G401.6 (cell line): ENCODE results near the gene PADI6.
"Not testable (repeated sequence)": the region's sequence is repeated elsewhere in the genome, so short reads cannot be mapped to it uniquely, and the experiment has no call there.

Source experiments
- FAIRE-seq: peaks from 2 replicates; lab custom pipeline; 2012; peaks lifted over from hg19 to GRCh38; lab: Jason Lieb, UNC

The PADI6 gene

DNA sequence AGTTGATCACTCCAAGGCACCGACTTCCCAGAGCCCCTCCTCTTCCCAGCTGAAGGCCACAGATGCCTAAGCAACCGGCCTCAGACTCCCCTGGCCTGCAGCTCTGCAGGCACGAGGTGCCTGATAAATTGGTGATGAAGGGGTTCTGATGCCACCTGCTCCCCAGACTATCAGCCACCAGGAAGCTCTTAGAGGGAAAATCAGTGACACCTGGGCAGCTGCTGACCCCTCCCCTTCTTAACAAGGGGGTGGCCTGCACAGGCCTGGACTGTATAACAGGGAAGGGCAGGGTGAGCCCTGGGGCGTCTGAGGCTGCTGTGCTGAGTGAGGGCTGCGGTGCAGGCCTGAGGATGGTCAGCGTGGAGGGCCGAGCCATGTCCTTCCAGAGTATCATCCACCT is at the start of gene PADI6:
Gene PADI6 (plus strand): TSS at position 301 of the 400 bp plus-strand sequence. CDS start 50 bp downstream, at position 351.
- FAIRE-seq, result no peak

DNA sequence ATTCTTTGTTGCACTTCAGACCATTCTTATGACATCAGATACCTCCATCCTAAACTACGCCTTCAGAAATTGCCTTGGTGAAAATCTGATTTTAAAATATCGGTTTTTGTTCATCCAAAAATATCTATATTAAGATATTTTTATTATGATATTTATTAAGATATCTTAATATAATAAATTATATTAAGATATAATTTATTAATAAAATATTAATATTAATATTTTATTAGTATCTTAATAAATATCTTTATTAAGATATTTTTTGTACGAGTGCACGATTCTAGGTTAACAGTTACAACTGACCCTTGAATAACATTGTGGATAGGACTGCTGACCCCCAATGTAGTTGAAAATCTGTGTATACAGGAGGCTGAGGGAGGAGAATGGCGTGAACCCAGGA is 43.1 kb upstream of the PADI6 start:
- peak; percentile 63 for FAIRE-seq

DNA sequence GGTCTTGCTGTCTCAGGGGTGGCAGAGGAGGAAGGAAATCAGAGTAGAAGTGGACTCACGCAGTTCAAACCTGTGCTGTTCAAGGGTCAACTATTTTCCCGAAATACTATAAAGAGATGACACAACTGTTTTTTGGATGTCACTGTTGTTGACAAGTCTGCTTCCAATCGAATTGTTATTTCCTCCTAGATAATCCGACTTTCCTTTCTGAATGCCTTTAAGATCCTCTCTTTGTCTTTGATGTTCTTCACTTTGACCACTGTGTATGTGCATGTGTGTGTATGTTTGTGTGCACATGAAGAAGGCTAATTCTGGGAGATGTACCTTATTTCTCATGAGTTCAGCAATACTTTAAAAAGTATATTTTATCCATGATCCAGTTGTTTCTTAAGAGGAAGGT is 42.4 kb upstream of the PADI6 start:
- no peak for FAIRE-seq

DNA sequence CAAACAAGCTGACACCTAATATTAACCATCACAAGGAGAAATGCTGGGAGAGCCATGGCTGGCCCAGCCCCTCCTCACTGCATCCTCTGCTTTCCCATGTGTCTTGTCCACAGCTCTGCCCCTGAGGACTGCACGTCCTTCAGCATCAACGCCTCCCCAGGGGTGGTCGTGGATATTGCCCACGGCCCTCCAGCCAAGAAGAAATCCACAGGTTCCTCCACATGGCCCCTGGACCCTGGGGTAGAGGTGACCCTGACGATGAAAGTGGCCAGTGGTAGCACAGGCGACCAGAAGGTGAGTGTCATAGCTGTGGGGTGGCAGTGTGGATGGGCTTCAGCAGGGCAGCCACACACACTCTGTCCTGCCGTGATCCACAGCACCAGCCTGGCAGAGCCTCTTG is 41.1 kb upstream of the PADI6 start:
- FAIRE-seq, result no peak

DNA sequence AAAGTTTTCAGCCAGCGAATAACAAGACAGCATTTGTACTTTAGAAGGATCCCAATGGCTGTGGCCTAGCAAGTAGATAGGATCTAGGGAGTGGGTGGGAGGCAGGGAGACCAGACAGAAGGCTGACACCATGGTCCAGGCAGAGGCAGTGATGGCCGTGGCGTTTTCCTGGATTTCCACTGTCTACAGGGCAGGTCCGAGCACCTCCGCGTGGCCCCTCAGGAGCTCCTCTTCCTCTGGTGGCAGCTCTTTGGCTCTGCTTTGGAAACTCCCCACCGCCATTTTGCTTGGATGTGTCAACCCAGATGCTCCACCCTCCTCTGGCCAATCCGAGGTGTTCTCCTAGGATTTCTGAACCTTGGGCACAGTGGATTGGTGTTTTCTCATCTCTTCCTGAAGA is 38.9 kb upstream of the PADI6 start:
- no peak for FAIRE-seq

DNA sequence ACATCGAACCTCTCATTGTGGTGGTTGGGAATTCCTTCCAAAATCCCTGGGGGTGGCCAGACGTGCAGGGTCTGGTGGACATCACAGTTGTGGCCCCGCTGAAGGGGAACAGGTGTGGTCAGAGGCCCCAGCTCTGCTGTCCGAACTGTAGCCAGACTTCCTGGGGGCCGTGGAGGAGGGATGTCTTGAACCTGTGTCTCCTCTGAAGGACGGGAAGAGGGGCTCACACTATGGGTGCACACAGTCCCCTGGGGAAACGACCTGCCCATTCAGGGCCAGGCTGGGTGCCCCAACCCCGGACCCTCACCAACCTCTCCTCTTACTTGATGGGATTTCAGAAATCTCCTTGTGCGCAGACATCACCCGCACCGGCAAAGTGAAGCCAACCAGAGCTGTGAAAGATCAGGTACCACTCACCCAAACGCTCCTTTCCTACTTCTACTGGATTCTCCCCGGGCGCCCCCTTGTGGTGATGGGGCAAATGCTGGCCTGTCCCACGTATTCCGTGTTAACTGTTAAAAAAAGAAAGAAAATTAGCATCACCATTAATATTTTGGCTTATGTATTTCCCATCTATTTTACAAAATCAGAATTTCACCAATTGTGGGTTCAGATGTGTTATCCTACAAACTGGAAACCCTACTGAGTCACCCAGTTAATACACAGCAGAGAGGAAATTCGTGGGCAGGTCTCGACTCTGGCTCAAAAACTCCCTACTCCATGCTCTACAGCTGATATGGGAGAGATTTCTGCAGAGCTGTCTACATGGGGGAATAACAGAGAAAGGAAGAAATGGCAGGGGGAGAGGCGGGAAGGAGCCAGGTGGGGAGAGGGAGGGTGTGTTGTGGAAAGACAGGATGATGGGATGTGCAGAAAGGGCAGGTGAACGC is 35.9 kb upstream of the PADI6 start:
- FAIRE-seq, result peak; percentile 84

DNA sequence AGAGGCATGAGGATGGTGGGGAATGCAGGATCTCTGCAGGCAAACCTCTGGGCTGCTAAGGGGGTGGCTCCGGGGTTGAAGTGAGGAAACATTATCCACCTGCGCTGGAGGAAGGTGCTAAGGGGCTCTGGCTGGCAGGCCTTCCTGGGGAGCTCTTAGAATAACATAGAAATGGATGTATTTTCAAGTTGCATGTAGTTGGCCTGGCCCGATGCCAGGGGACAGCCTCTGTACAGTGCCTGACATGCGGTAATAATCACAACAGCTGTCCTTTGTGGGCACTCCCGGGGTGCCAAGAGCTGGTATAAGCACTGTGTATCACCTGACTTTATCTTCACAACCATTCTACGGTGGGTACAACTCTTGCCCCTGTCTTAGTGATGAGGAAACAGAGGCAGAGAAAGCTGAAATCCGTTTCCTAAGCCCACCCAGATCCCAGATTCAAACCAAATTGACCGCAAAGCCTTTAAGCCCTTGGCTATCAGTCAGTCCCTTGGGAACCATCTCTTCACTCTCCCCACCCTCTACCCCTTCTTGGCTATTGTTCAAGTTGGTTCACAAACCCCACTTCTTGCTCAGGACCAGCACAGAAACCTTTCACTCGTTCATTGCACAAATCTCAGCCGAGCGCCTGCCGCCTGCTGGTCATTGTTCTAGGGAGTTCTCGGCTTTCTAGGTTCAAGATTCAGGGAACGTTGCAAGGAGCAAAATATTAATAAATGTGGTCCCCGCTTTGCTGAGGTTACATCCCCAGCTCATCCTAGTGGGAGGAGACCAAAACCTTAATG is 33.1 kb upstream of the PADI6 start:
- no peak for FAIRE-seq

DNA sequence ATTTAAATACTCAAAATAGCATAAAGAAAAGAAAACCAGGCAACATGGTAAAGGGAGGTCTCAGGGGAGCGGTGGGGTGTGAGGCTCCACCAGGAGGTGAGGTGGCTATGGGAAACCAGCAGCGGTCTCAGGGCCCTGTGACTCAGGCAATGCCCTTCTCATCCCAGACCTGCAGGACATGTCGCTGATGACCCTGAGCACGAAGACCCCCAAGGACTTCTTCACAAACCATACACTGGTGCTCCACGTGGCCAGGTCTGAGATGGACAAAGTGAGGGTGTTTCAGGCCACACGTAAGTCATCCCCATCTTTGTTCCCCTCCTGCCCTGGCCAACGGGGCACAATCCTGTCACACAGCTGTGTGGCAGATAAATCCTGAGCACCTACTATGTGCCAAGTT is 32.5 kb upstream of the PADI6 start:
- no peak for FAIRE-seq

DNA sequence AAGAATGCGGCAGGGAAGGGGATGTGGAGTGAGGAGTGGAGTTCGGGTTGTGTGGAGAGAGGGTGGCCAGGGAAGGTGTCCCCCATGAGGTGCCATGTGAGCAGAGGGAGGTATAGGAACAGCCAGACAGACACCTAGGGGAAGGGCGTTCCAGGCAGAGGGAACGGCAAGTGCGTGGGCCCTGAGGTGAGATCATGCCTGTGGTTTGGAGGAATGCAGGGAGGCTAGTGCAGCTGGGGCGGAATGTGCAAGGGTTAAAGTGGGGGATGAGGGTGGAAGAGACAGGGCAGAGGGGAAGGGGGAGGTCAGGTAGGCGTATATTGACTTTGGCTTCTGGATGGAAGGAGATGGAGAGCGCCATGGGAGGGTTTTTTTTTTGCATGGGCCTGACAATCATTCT is 31.6 kb upstream of the PADI6 start:
- no peak for FAIRE-seq

DNA sequence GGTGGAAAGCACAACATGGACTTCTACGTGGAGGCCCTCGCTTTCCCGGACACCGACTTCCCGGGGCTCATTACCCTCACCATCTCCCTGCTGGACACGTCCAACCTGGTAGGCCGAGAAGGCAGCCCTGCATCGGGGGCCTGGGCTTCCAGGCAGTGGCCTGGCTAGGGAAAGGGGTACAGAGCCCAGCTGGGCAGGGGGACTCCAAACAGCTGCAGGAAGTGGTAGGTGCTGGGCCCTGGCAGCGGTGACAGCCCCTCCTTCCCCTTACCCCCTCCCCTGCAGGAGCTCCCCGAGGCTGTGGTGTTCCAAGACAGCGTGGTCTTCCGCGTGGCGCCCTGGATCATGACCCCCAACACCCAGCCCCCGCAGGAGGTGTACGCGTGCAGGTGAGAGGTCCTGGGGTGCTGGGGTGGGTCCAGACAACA is 30.0 kb upstream of the PADI6 start:
- no peak for FAIRE-seq

DNA sequence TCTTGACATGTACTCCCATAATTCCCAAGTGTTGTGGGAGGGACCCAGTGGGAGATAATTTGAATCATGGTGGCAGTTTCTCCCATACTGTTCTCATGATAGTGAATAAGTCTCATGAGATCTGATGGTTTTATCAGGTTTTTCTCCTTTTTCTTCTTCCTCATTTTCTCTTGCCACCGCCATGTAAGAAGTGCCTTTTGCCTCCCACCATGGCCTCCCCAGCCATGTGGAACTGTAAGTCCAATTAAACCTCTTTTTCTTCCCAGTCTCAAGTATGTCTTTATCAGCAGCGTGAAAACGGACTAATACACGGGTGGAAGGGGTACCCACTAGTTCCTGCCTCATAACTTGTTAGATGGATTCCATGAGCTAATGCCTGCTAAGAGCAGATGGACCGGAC is 26.5 kb upstream of the PADI6 start:
- not testable (repeated sequence) for FAIRE-seq

DNA sequence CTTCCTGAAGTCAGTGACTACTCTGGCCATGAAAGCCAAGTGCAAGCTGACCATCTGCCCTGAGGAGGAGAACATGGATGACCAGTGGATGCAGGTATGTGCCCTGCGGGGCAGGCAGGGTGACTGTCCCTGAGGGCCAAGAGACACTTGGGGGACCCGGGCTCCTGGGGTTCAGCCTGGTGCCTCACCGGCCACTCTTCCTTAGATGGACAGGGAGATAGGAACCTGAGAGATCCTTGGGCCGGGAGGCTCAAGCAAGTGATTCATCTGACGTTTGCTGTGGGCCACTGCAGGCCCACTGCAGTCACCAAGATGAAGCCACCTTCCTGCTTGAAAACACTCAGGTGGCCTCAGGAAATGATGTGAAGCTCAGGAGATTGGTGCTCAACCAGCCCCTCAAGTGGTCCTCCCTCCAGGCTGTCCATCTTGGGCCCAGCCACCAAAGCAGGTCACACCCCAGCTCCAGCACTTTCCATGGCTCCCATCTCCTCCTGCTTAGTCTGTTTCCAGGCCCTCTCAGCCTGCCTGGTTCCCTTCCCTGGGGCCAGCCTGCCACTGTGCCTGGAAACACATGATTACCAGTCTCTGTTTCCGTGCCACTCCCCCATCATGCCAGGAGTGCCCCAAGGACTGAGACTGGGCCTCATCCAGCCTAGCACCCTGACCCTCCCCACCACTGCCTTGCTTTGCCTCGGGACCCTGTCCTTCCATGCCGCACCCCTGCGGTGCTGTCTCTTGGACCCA is 25.8 kb upstream of the PADI6 start:
- FAIRE-seq, result no peak

DNA sequence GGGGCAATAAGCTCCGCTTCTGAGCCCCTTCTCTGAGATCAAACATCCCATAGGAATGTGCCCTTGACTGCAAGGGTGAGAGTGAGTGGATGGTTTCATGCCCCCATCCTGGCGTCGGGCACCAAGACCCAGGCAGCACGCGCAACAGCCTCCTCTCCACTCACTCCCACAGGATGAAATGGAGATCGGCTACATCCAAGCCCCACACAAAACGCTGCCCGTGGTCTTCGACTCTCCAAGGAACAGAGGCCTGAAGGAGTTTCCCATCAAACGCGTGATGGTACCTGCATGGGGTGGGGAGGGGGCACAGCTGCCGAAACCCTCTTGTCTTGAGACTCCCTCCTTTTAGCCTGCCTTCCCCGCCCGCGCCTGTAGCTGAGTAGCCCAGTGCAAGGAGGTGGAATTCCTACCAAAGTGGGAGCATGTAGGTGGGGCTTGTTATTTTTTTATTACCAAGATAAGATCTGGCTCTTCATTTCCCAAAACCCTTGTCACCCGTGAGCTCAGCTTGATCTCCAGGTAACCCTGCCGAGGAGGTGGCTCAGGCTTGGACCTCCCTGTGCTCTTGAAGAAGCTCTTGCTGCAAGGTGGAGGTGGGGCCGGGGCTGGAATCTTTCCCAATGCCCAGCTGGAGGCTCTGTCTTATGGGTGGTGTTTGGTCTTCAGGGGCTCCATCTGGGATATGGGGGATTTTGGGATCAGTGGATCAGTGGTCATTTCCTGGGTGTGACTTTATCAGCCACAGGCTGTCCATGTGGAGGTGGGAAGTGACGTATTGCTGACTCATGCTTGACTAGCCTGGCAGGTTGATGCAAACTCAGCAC is 24.0 kb upstream of the PADI6 start:
- no peak for FAIRE-seq

DNA sequence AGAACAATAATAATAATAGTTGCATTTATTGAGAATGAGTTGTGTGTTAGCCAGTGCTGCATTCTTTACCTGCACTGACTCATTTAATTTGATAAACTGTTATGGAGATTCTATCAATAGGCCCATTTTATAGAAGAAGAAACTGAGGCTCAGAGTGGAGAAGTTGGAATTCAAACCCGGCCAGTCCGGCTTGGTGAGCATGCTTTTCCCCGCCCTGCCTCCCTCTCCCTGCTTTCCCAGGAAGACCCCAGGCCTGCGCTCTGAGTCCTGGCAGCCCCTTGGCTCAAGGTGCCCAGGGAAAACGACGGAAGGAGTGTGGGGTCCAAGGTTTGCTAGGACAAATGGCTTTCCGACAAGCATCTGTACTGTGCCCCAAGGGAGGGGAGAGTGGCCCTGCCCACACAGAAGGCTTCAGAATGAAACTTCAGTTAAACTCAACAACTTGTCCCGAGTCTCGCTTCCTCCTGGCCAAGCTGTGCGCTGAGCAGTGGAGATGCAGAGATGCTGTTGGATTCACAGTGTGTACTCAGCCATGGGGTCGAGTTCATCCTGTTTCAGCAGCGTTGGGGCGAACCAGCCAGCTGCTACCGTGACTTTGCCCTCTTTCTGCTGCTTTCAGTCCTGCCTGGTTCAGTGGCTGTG is 23.3 kb upstream of the PADI6 start:
- no peak for FAIRE-seq

DNA sequence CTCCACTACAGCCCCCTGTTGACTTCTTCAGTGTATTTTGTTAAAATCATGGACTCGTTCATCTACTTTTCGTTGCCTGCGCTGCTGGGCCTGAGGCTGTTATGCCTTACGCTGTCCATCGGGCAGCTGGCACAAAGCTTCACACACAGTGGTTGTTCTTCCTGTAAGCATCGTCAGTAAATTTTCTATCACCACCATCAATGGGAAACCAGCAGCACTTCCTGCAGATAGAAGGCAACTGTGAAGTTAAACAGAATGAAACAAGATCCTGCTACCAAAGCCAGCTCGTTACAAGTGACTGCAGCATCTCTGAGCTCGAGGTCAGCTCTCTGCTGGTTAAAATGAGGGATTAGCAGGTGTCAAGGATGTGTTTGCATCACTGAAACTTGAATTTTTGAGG is 21.9 kb upstream of the PADI6 start:
- no peak for FAIRE-seq

DNA sequence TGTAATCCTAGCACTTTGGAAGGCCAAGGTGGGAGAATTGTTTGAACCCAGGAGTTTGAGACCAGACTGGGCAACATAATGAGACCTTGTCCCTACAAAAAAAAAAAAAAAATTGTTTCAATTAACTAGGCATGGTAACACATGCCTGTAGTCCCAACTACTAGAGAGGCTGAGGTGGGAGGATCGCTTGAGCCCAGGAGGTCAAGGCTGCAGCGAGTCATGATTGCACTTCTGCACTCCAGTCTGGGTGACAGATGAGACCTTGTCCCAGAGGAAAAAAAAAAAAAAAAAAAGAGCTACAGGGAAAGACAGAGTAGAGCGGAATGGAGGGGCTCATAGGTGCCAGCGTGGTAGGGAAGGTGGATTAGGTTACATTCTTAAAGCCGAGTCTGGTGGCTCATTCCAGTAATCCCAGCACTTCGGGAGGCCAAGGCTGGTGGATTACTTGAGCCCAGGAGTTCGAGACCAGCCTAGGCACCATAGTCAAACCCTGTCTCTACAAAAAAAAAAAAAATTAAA is 21.0 kb upstream of the PADI6 start:
- no peak for FAIRE-seq

DNA sequence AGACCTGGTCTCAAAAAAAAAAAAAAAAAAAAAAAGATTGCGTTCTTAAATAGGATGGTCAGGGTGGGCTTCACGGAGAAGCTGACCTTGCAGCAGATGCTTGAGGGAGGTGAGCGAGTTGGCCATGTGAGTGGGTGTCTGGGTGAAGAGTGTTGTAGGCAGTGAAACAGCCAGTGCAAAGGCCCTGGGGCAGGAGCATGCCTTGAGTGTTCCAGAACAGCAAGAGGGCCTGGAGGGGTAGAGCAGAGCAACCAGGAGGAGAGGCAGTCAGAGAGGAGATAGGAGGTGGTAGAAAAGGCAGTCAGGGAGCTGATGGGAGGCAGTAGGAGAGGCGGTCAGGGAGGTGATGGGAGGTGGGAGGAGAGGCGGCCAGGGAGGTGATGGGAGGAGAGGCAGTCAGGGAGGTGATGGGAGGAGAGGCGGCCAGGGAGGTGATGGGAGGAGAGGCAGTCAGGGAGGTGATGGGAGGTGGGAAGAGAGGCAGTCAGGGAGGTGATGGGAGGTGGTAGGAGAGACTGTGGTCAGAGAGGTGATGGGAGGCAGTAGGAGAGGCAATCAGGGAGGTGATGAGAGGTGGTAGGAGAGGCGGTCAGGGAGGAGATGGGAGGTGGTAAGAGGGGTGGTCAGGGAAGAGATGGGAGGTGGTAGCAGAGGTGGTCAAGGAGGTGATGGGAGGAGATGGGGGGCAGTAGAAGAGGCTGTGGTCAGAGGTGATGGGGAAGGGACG is 20.2 kb upstream of the PADI6 start:
- FAIRE-seq, result no peak

DNA sequence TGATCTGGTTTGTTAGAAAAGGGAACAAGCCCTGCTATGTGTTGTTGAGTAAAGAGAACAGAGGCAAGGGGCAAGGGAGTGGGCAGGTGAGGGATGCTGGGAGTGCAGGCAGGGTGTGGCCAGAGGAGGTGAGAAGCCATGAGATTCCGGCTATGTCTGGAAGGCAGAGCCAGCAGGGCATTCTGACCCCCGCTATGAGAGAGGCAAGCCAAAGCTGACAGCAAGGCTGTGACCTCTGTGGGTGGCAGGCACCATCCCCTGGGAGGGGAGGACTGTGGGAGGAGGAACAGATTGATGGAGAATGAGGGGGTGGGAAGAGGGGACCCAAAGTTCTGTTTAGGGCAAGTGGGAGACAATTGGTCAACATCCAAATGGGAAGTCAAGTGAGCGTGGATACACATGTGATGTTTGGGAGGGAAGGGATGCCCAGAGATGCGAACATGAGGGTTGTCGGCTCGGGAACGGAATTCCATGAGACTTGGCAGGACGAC is 19.5 kb upstream of the PADI6 start:
- FAIRE-seq, result no peak

DNA sequence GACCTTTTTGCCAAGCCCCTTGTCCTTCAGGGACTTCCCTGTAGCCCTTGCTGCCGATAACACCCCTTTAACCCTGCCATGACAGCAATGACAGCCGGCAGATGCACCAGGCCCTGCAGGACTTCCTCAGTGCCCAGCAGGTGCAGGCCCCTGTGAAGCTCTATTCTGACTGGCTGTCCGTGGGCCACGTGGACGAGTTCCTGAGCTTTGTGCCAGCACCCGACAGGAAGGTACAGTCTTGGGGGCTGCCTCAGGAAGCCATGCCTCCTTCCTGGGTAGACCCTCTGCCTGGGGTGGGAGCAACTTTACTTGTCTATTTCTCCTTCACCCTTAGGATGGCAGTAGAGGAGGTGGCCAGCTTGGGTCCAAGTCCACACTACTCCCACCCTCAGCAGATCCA is 16.1 kb upstream of the PADI6 start:
- no peak for FAIRE-seq

DNA sequence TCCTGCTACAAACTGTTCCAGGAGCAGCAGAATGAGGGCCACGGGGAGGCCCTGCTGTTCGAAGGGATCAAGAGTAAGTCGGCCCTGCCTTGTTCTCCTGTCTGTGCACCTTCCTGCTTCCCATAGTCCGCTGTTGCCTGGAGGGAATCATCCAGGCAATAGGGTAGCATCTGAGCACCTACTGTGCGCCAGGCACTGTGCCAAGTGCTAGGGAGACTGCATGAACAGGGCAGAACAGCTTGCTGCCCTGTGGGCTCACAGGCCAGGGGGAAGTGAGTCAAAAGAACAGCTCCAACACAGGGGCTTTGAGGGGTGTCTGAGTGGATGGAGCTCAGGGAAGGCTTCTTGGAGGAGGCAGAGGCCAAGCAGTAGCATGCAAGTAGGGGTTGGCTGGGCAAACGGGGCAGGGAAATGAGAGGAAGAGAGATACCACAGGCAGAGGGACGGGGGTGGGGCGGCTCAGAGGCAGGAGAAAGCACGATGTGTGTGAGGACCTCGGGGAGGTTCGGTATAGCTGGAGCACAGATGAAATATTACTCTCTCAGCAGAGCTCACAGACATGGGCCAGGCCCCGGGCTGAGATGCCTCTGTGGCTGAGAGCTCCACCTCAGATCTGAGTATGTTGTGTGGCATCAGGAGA is 15.5 kb upstream of the PADI6 start:
- no peak for FAIRE-seq
